ENCODE results near the gene PDE4C. TPM values are rescaled to one million over a fixed set of nuclear protein-coding genes. Genes with fewer than 3 reads are reported as not detected.

The PDE4C gene
- total and polyA plus RNA-seq, 9 of the 15 experiments (the other 6 are each of a cell fraction or from before 2014, with no cell fraction given), result 0.04 to 0.91 (median 0.20) TPM; not detected in 1

GRCh38 chr19:18208098-18208951 is 17.9 kb downstream of the PDE4C start (continued):
- TF ChIP-seq CREB3L1 (IDR thresholded peaks at IDR 0.05; ENCODE audit: borderline replicate concordance, low read depth) (no peak), SMARCA5 (IDR thresholded peaks at IDR 0.05) (peak; percentile 80)

GRCh38 chr19:18206018-18206417 is 20.2 kb downstream of the PDE4C start:
- Histone ChIP-seq H3K36me3 (ENCODE audit: control insufficient read depth, insufficient read depth, low read length) (peaks cover 12% of the 10 kb centered on the region; the same call in 1 of the 3 replicates), H3K4me3 (no peak overlapping the region), H3K9me3 (replicated peaks; ENCODE audit: control insufficient read depth, insufficient read depth, low read depth, low read length) (no peaks in the 10 kb centered on the region), H3K79me2 (ENCODE audit: control insufficient read depth, insufficient read depth, low read length) (peaks cover 25% of the 10 kb centered on the region), H3K9ac (ENCODE audit: insufficient read depth in 1 of 2, low read depth in 2 of 2, low read length in 2 of 2) (peak overlapping the region; percentile 86 to 95; a peak in 3 of 4 replicates), H3K27me3 (ENCODE audit: control insufficient read depth in 2 of 2, insufficient read depth in 2 of 2, low read length in 2 of 2) (no peaks in the 10 kb centered on the region; a peak in 1 of 5 replicates), H4K20me1 (replicated peaks; ENCODE audit: control insufficient read depth, insufficient read depth, low read length) (no peaks in the 10 kb centered on the region; the same call in 1 of the 2 replicates), H3K9me1 (ENCODE audit: control insufficient read depth, insufficient read depth, low read length) (no peaks in the 10 kb centered on the region), H2AFZ (ENCODE audit: low read depth, low read length) (peak overlapping the region; percentile 86; the same call in 1 of the 2 replicates), H3K4me1 (replicated peaks in 1 of 2; ENCODE audit: control insufficient read depth in 2 of 2, insufficient read depth in 2 of 2, low read length in 2 of 2) (peaks cover 14 to 45% of the 10 kb centered on the region in 2 experiments; a peak in 4 of 5 replicates), H3K4me2 (ENCODE audit: insufficient read depth, low read length) (no peak overlapping the region; the same call in 1 of the 2 replicates), H3K27ac (ENCODE audit: extremely low read depth, low read depth, low read length) (peak overlapping the region; percentile 86; the same call in 1 of the 3 replicates)
- FAIRE-seq, result no peak
- no peak for TF ChIP-seq BMI1 (IDR thresholded peaks at IDR 0.05; ENCODE audit: low read length)
- no peak for TF ChIP-seq JUN (IDR thresholded peaks at IDR 0.05; ENCODE audit: borderline replicate concordance, low read depth, low read length)
- TF ChIP-seq JUN (CRISPR knock-in tag; IDR thresholded peaks at IDR 0.05; ENCODE audit: borderline replicate concordance), result no peak
- no peak for TF ChIP-seq TRIM24 (IDR thresholded peaks at IDR 0.05)
- no peak for TF ChIP-seq HDGF (IDR thresholded peaks at IDR 0.05)
- peak; percentile 57 for TF ChIP-seq ZBTB33 (CRISPR knock-in tag; IDR thresholded peaks at IDR 0.05)
- intact Hi-C loops (cut with micrococcal nuclease) (loop anchor here (5.0 kb wide), 1 partner anchor 121 kb away; no protein-coding TSS in a partner anchor), in situ Hi-C loops (cut with MboI) (loop anchor here (5.0 kb wide), 1 partner anchor 46 kb away; no protein-coding TSS in a partner anchor)
- no peak for ATAC-seq
- DNase-seq (ENCODE audit: extremely low read depth in 1 of 4, low spot score in 3 of 4), result no peak
- POLR2A ChIA-PET, result interaction anchor here (0.6 to 3.5 kb wide), 8 partner anchors 8 to 372 kb away, joined by 3 to 13 read pairs (median 4); partner anchors contain the start of genes GDF15, JUND and MPV17L2
- 85% methylated on average over 12 of the region's 12 CpGs for WGBS (ENCODE audit: insufficient coverage, low coverage, missing lambda C conversion rate)
- BruUV-seq (replicated peaks), result no TSS peak
- CTCF ChIA-PET (ENCODE audit: low intra/inter-chr PET ratio), result interaction anchor here (0.5 to 1.1 kb wide), 2 partner anchors 70 to 117 kb away, joined by 3 to 4 read pairs; partner anchors contain the start of gene LSM4
